ENCODE results near the gene MTHFSD. TPM values are rescaled to one million over a fixed set of nuclear protein-coding genes. Genes with fewer than 3 reads are reported as not detected.

The MTHFSD gene
- total RNA-seq, 2 donors from 2014 or later, result 15.4 to 23.7 TPM

- Histone ChIP-seq H3K27ac (no peak overlapping the region), H3K4me3 (no peak overlapping the region), H3K36me3 (peaks cover 5% of the 10 kb centered on the region), H3K9me3 (no peaks in the 10 kb centered on the region), H3K4me1 (no peaks in the 10 kb centered on the region), H3K27me3 (no peaks in the 10 kb centered on the region), H3K9ac (ENCODE audit: low read depth in 2 of 2, low read length in 2 of 2) (no peak overlapping the region)
- DNase-seq, result no peak
- intact Hi-C loops (cut with DNase I), result no loop called here
- no peak for TF ChIP-seq CTCF (IDR thresholded peaks at IDR 0.05)
Measured at GRCh38 chr16:86549076-86549892, 5.8 kb downstream of the MTHFSD start.

GRCh38 chr16:86547286-86547685, 7.7 kb downstream of the MTHFSD start:
- no peaks in the 10 kb centered on the region for H3K27me3 ChIP-seq
- intact Hi-C loops (cut with DNase I), result no loop called here
- no peak overlapping the region for H3K9ac ChIP-seq (ENCODE audit: low read depth in 2 of 2, low read length in 2 of 2)
- TF ChIP-seq CTCF (IDR thresholded peaks at IDR 0.05), result no peak
- H3K9me3 ChIP-seq, result no peaks in the 10 kb centered on the region
- H3K27ac ChIP-seq, result no peak overlapping the region
- no peak for DNase-seq
- no peak overlapping the region for H3K4me3 ChIP-seq
- H3K36me3 ChIP-seq, result peaks cover 5% of the 10 kb centered on the region
- H3K4me1 ChIP-seq, result no peaks in the 10 kb centered on the region

GRCh38 chr16:86546638-86547013, 8.4 kb downstream of the MTHFSD start:
- intact Hi-C loops (cut with DNase I), result no loop called here
- H3K27me3 ChIP-seq, result no peaks in the 10 kb centered on the region
- H3K27ac ChIP-seq, result no peak overlapping the region
- H3K4me3 ChIP-seq, result no peak overlapping the region
- no peaks in the 10 kb centered on the region for H3K9me3 ChIP-seq
- peaks cover 5% of the 10 kb centered on the region for H3K36me3 ChIP-seq
- TF ChIP-seq CTCF (IDR thresholded peaks at IDR 0.05), result no peak
- H3K9ac ChIP-seq (ENCODE audit: low read depth in 2 of 2, low read length in 2 of 2), result no peak overlapping the region
- no peak for DNase-seq
- H3K4me1 ChIP-seq, result no peaks in the 10 kb centered on the region

- Histone ChIP-seq H3K36me3 (peaks cover 5% of the 10 kb centered on the region), H3K4me1 (no peaks in the 10 kb centered on the region), H3K27me3 (no peaks in the 10 kb centered on the region), H3K9ac (ENCODE audit: low read depth in 2 of 2, low read length in 2 of 2) (no peak overlapping the region), H3K27ac (no peak overlapping the region), H3K9me3 (no peaks in the 10 kb centered on the region), H3K4me3 (no peak overlapping the region)
- intact Hi-C loops (cut with DNase I), result no loop called here
- TF ChIP-seq CTCF (IDR thresholded peaks at IDR 0.05), result no peak
- DNase-seq, result no peak
Measured at GRCh38 chr16:86545954-86546637, 8.9 kb downstream of the MTHFSD start.

- no peak for DNase-seq
- H3K27ac ChIP-seq, result no peak overlapping the region
- H3K27me3 ChIP-seq, result no peaks in the 10 kb centered on the region
- no peak overlapping the region for H3K4me3 ChIP-seq
- H3K36me3 ChIP-seq, result peaks cover 5% of the 10 kb centered on the region
- no peak overlapping the region for H3K9ac ChIP-seq (ENCODE audit: low read depth in 2 of 2, low read length in 2 of 2)
- intact Hi-C loops (cut with DNase I), result no loop called here
- no peaks in the 10 kb centered on the region for H3K9me3 ChIP-seq
- no peak for TF ChIP-seq CTCF (IDR thresholded peaks at IDR 0.05)
- H3K4me1 ChIP-seq, result no peaks in the 10 kb centered on the region
Measured at GRCh38 chr16:86545481-86545880, 9.6 kb downstream of the MTHFSD start.

Data from colonic mucosa (tissue), 4 donors.